NCI-H2227 (cell line): ENCODE measurements around the gene ARHGAP18.

Experiments
- DNase-seq: peaks from one replicate; lab custom pipeline; 2025; ENCODE audit not compliant: unreplicated experiment; lab: John Stamatoyannopoulos, UW

Gene ARHGAP18

DNA sequence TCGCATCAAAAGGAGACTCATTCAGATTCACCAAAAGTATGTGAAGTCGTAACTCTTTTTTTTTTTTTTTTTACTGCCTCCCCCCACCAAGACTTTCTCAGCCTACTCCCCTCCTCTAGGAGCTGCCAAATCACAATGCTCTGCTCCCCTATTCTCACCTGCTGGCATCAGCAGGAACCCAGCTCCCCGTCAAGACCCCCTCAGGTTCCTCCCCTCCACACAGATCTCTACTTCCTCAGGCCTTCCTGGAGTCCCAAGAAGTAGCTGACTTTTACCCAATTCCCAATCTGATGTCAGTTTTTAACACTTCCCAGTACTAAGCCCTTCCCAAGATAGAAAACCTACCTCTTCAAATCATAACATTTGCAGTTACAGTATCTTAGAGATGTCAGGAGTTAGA is 39.3 kb downstream of the ARHGAP18 start:
- DNase-seq: no peak

DNA sequence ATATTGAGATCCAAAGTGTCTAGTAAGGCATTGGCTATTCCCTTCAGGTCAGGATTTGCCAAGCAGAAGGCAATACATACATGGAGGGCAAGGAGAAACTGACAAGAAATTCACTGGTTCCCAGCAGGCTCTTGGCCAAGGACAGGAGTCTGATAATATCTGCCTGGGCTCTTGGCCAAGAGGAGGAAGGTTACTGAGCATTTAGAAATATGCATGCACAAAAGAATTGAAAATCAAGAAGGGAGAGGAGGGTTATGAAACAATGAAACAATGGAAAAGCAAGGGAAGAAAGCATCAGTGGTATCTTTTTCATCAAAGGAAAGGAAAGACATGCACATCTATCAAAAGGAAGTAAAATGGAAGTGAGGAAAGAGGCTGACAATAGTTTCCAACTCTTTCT is 42.4 kb downstream of the ARHGAP18 start:
- DNase-seq: no peak

- DNase-seq: no peak
Measured at GRCh38 chr6:129667034-129667433, 42.9 kb downstream of the ARHGAP18 start.

- no peak for DNase-seq
Measured at GRCh38 chr6:129665555-129665954, 44.4 kb downstream of the ARHGAP18 start.

DNA sequence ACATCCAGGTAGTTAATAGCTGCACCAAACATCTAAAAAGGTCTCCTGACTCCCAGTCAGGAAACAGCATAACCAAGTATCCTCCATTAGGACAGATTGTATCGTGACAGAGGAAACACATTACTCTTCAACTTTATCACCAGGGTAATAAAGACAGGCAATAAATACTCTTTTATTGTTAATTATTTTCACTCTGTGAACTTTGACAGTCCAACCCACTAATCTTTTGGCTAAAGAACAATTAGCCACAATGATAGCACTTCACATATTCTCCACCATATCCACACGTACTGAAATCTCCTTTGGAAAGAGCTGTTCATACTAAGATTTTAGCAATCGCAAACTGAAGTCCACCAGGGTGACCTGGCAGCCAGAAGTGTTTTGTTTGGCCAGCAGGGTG is 46.4 kb downstream of the ARHGAP18 start:
- no peak for DNase-seq

GRCh38 chr6:129662980-129663431 is 47.0 kb downstream of the ARHGAP18 start:
- DNase-seq: no peak

DNA sequence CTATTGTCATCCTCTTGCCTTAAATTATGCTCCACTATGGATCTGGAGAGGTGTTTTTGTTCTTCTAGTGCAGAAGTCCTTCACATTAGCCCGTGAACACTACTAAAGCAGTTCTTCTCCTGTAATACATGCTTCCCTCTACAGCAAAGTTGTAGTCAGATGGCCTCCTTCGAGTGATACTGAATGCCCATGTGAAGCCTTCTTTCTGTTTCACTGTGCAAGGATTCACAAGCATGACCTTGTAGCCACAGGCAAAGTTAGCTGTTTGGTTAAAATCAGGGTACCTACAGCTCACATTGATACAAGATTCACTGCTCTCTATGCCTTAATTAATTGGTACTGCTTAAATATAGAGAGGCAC is 47.6 kb downstream of the ARHGAP18 start:
- DNase-seq: no peak

GRCh38 chr6:129661536-129662405 is 48.2 kb downstream of the ARHGAP18 start:
- DNase-seq: peak; percentile 49

- no peak for DNase-seq
Measured at GRCh38 chr6:129660346-129660676, 49.7 kb downstream of the ARHGAP18 start.

DNA sequence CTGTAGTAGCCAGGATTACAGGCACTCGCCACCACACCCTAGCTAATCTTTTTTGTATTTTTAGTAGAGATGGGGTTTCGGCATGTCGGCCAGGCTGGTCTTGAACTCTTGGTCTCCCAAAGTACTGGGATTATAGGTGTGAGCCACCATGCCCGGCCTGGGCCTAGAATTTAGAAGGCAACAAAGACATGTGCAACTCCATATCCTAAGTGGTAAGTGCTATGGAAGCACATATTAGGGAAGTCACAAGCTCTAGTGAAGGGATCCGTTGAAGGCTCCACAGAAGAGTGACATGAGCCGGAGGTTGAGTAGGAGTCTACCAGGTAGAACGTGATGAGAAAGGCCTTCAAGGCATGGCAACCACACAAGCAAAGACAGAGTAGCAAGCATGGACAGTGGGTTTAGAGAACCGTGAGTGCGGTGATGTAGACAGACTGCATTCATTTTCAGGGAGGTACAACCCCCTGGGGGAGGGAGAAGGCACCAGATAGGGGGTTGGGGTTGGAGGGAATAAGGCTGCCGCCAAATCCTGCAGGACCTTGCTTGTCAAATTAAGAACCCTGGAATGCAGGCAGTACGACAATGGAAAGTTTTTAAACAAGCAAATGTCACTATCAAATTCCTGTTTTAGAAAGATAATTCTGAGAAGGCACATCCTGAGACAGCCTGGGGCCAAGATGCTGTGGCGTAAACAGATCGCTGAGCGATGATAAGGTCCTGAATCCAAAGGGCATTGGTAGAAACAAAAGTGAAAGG is 50.2 kb downstream of the ARHGAP18 start:
- DNase-seq: no peak

GRCh38 chr6:129659167-129659566 is 50.8 kb downstream of the ARHGAP18 start:
- DNase-seq: no peak

DNA sequence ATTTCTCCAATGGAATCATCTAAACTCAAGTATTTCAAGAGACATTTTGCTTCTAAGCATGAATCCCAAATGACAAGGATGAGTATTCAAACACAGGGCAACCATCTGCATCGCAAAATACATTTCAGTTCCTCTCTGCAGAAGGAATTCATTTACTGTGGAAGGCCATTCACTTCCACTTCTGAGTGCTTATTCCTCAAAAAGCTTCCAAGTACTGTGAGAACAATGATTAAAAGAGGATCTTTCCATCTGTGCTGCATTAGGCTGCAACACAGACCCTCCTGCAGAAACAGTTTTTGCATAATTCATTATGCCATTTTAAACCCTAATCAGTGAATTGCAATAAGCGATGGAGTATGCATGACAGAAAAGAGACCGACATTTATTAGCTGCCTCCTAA is 52.5 kb downstream of the ARHGAP18 start:
- no peak for DNase-seq

- no peak for DNase-seq
Measured at GRCh38 chr6:129655334-129655733, 54.6 kb downstream of the ARHGAP18 start.

DNA sequence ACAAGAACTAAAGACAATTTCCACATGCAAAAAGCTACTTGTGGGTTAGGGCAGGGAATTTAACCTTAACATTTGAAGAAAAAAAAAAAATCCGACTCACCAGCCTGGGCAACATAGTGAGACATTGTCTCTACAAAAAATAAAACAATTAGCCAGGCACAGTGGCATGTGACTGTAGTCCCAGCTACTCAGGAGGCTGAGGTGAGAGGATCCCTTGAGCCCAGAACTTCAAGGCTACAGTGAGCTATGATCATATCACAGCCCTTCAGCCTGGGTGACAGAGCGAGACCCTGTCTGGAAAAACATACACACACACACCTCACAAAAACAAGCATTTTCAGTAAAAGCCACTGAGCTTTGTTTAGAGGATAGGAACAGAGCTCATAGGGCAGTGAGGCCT is 56.2 kb downstream of the ARHGAP18 start:
- DNase-seq: no peak

DNA sequence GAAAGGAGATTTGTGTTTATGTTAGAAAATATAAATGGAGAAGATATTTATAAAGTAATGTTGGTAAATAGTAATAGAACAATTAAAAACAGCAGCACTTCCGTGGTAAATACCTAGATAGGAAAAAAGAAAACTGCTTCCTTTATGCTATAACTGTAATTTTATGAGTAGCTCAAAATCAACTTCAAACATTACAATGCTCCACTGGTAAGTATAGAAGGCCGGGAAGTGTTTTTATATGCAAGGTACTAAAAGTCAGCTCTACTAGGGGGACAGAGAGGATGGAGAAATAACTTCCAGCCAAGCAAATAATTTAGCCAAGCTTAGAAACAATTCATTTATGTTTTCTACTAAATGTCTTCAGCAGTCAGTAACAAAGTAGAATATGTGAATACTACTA is 56.7 kb downstream of the ARHGAP18 start:
- DNase-seq: no peak

DNA sequence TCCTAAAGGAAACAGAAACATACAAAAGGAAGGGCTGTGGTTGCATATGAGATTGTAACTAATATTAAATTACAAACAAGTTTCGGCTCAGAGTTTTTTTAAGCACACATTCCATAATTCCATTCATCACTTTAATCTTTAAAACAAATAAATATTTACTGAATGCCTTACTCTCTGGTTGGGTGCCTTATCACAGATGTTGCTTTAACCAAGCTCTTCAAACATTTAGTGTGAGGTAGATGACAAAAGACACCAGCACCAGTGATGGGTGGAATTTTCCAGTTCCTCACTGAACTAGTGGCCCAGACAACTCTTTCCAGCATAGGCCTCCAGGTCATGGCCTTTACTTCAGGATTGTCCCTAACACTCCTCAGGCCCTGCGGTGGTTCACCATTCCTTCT is 58.7 kb downstream of the ARHGAP18 start:
- DNase-seq: no peak

GRCh38 chr6:129648819-129649491 is 61.0 kb downstream of the ARHGAP18 start:
- DNase-seq: no peak

- no peak for DNase-seq
Measured at GRCh38 chr6:129647044-129647443, 62.9 kb downstream of the ARHGAP18 start.

DNA sequence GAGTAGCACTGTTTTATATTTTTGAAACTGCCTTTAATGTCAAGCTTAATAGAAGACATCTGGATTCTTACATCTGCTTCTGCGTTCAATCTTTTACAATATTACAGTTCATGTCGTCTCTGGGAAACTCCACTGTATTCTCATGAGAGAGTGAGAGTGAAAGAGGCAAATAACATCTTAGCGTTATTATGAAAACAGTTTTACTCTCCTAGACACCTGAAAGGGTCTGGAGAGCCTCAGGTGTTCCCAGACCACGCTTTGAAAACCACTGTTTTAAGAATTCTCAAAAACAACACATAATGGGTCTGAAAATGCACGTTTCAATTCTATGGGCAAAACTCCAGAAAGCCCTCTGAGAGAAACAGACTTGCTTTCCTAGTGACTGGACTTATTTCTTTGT is 63.3 kb downstream of the ARHGAP18 start:
- DNase-seq: no peak

DNA sequence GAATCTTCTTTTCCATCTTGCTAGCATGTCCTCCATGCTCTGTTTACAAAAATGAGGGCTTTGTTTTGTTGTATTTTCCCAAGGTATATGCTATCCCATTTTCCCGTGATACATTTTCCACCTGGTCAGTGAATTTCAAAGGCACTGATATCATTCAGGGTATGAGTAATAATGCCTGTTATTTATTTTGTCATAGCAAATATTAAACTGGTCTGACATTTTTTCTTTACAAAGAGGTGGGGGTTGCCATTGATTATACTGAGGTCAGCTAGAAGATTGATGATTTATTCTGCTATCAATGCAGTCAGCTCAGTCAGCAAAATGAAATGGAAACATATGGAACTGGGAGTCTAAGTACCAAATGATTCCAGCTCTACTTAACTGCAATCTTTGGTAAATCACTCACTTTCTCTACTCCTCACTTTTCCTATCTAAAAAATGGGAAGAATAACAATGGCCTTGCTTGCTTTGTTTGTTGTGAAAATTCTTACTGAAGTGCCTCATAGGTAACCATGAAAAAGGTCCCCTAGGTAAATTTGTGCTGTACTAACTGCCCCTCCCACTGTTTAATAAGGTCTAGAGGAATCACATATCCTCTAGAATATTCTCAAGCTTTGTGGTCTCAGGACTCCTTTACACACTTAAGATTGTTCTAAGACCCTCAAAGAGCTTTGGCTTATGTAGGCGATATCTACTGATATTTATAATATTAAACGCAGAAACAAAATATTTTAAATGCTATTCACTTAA is 64.0 kb downstream of the ARHGAP18 start:
- DNase-seq: no peak
